GM12864 (cell line): Measurements from ENCODE around the gene ZNF445.
"Not testable (repeated sequence)": the region's sequence is repeated elsewhere in the genome, so short reads cannot be mapped to it uniquely, and the experiment has no call there.

ENCODE experiments used
- DNase-seq: peaks from one replicate; pipeline ENCODE4 v3.0.0-alpha.2; 2011; ENCODE audit warnings: low read depth
- H3K4me3 ChIP-seq: 2 replicates; pipeline ENCODE4 v1.5.1; 2011; ENCODE audit warnings: mild to moderate bottlenecking, low read depth, low read length, control low read depth
- TF ChIP-seq, protein P1 (sequence below): IDR thresholded peaks from 2 replicates; pipeline ENCODE4 v1.5.1; 2011; ENCODE audit warnings: low read depth, mild to moderate bottlenecking, moderate library complexity, low read length, control low read depth, inconsistent platforms; ENCODE audit errors: missing control alignments

The ZNF445 gene

DNA sequence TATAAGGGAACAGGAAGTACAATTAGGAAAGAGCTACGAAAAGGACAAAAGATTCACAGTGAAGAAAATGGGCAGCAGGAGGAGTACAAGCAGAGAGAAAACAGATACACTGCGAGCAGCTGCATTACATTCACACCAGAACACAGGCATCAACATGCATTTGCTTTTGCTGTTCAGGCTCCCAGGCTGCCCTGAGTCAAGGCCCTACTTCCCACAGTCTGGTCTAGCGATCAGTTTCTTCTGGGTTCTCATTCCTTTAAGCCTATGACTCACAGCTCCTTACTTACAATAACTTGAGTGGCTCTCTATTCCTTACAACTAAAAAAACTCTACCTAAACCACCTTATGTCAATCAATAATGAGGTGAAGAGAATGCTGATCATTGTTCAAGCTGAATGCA, 24.5 kb upstream of the ZNF445 start:
- TF ChIP-seq, protein P1, sequence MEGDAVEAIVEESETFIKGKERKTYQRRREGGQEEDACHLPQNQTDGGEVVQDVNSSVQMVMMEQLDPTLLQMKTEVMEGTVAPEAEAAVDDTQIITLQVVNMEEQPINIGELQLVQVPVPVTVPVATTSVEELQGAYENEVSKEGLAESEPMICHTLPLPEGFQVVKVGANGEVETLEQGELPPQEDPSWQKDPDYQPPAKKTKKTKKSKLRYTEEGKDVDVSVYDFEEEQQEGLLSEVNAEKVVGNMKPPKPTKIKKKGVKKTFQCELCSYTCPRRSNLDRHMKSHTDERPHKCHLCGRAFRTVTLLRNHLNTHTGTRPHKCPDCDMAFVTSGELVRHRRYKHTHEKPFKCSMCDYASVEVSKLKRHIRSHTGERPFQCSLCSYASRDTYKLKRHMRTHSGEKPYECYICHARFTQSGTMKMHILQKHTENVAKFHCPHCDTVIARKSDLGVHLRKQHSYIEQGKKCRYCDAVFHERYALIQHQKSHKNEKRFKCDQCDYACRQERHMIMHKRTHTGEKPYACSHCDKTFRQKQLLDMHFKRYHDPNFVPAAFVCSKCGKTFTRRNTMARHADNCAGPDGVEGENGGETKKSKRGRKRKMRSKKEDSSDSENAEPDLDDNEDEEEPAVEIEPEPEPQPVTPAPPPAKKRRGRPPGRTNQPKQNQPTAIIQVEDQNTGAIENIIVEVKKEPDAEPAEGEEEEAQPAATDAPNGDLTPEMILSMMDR = no peak
- DNase-seq = no peak
- no peak overlapping the region for H3K4me3 ChIP-seq

DNA sequence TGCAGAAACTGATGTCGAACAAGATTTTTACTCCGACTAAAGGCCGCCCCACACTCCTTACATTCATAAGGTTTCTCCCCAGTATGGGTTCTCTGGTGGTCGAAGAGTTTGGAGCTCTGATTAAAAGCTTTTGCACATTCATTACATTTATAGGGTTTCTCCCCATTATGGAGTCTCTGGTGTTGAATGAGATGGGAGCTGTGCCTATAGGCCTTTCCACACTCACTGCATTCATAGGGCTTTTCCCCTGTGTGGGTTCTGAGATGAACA, 22.4 kb upstream of the ZNF445 start:
- H3K4me3 ChIP-seq, DNase-seq: not testable (repeated sequence)

DNA sequence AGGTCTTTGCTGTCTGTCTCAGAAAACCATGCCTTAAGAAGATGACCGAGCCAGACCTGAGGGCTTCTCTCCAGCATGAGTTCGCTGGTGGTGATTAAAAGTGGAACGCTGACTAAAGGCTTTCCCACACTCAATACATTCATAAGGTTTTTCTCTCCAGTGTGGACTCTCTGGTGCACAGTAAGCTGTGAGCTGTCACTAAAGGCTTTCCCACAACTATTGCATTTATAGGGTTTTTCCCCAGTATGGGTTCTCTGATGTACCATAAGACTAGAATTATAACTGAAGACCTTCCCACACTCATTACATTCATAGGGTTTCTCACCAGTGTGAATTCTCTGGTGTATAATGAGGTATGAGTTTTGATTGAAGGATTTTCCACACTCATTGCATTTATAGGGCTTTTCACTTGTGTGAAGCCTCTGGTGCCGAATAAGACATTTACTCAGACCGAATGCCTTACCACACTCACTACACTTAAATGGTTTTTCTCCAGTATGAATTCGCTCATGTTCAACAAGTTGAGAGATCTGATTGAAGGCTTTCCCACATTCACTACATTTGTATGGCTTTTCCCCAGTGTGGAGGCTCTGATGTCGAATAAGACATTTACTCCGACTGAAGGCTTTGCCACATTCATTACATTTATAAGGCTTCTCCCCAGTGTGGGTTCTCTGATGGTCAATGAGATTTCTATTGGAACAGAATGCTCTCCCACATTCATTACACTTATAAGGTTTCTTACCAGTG, 21.9 kb upstream of the ZNF445 start:
- no peak for DNase-seq
- TF ChIP-seq, protein P1 = no peak
- no peak overlapping the region for H3K4me3 ChIP-seq

DNA sequence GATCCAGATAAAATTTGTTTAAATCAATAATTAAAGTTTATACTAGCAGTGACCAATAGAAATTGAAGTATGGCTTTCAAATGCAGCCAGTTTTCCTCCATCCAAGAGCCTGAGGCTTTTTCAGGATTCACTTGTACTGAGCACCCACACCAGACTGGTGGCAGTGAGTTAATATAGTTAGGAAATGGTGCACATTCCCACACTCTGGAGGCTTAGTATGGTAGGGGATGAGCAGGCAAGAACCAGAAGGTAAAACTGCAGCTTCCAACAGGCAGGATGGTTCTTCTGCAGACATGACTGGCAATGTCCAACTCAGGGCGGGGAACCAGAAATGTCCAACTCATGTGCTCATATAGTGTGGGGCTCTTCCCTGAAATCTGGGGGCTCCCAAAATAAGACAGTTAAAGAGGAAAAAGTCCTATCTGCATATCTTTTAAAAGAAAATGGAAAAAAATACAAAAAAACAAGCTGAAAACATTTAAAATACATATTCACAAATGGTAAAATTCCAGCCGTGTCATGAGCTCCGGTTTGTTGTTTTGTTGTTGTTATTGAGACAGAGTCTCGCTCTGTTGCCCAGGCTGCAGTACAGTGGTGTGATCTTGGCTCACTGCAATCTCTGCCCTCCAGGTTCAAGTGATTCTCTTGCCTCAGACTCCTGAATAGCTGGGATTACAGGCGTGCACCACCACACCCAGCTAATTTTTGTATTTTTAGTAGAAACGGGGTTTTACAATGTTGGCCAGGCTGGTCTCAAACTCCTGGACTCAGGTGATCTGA, 18.4 kb upstream of the ZNF445 start:
- TF ChIP-seq, protein P1 = no peak

DNA sequence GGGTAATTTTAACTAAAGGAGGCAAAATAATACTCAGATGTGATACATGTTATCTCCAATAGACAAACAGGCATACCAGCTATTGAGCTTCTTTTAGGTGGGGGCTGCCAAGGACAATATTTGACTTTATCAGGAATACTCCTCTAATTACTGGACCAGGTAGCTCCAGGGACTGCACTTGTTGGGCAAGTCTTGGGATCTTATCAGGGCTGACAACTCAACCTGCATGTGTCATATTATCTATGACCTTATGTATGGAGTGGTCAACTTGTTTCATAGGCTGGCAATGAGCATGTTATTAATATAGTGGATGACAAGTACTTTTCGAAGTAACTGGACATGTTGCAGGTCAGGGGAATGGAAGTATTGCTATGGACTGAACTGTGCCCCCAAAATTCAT, 15.0 kb upstream of the ZNF445 start:
- no peak for DNase-seq
- H3K4me3 ChIP-seq = no peak overlapping the region
- TF ChIP-seq, protein P1 = no peak

More for the DNA sequence above, 18.4 kb upstream of the ZNF445 start:
- DNase-seq = no peak
- no peak overlapping the region for H3K4me3 ChIP-seq

DNA sequence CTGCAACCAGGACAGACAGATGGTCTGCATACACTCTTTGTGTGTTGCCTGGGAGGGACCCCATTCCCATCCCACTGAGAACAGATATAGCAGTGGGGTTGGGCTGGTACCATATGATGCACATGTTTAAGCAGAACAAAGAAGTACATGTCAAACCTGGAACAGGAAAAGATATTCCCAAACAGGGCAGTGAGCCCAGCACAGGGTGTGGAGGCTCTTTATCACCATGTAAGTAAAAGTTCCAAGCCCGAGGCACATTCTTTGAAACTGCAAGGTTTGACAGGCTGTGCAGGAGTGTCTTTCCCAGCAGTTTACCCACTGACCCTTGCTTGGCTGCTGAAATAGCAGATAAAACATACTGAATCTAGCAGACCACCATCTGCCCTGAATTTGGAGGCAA, 5.3 kb upstream of the ZNF445 start:
- TF ChIP-seq, protein P1 = no peak

DNA sequence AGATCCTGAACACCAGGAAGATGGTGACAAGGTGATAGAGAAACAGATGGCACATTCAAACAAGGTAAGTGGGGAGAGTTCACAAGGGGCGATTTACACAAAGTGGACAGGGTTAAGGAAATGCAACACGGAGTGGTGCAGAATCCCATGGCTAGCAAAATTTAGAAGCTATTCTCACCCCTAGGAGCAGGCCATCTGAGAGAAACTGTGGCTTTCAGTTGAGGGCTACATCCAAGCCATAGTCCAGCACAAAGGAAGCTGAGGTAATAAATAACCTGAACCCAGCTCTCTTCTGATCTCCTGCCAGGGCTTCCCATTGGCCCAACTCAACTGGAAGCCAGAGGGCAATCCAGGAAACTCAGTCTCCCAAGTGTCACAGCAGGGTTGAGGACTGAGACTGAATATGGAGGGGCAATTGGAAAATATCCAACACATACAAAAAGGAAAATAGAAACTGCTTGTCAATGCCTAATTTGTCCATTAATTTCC, 1.2 kb upstream of the ZNF445 start:
- DNase-seq = no peak
- TF ChIP-seq, protein P1 = no peak
- H3K4me3 ChIP-seq = no peak overlapping the region

More for the DNA sequence above, 5.3 kb upstream of the ZNF445 start:
- no peak for DNase-seq
- no peak overlapping the region for H3K4me3 ChIP-seq
